Heart left ventricle (tissue), 16 donors: Measurements from ENCODE around the gene SAP30L. TPM values are rescaled to one million over a fixed set of nuclear protein-coding genes. Genes with fewer than 3 reads are reported as not detected.

Experiments used
- ATAC-seq, 4 donors: fragments of 200-7000 bp; cut with Tn5 transposase; one replicate each; pipeline ENCODE4 v1.9.1; 2020 to 2022; ENCODE audit warnings: moderate library complexity in 4 of 4, mild to moderate bottlenecking in 3 of 4, moderate number of reproducible peaks in 1 of 4
- DNase-seq, 5 donors: peaks; one replicate each; pipeline ENCODE4 v3.0.0-alpha.2; 2020
- H3K27ac ChIP-seq, 12 donors: fragments of 200-600 bp; sonication (generic) in 4 of 12; one replicate each; pipeline versions ENCODE4 v1.5.0 to v1.8.0; 2016 to 2022; ENCODE audit warnings: mild to moderate bottlenecking in 2 of 12
- H3K27me3 ChIP-seq, 9 donors: fragments of 200-600 bp; sonication (generic) in 2 of 9; one replicate each; pipeline versions ENCODE4 v1.5.1 to v1.8.0; 2016 to 2022; ENCODE audit warnings: mild to moderate bottlenecking in 3 of 9
- H3K36me3 ChIP-seq, 9 donors: fragments of 200-600 bp; sonication (generic) in 2 of 9; one replicate each; pipeline versions ENCODE4 v1.5.0 to v1.8.0; 2018 to 2022; ENCODE audit warnings: mild to moderate bottlenecking in 2 of 9
- H3K4me1 ChIP-seq, 12 donors: fragments of 200-600 bp; sonication (generic) in 4 of 12; one replicate each; pipeline versions ENCODE4 v1.5.0 to v1.8.0; 2016 to 2022; ENCODE audit warnings: mild to moderate bottlenecking in 3 of 12
- H3K4me3 ChIP-seq, 12 donors: fragments of 200-600 bp; sonication (generic) in 4 of 12; one replicate each; pipeline versions ENCODE4 v1.5.0 to v1.8.0; 2017 to 2022; ENCODE audit warnings: mild to moderate bottlenecking in 9 of 12, moderate library complexity in 4 of 12
- H3K9me3 ChIP-seq, 12 donors: fragments of 200-600 bp; sonication (generic) in 4 of 12; one replicate each; pipeline versions ENCODE4 v1.5.0 to v1.8.0; 2016 to 2022; ENCODE audit warnings: mild to moderate bottlenecking in 1 of 12
- POLR2A ChIP-seq, 2 donors: fragments of 450-650 bp; IDR thresholded peaks; one replicate each; pipeline ENCODE4 v1.6.1; 2017; ENCODE audit warnings: antibody characterized with exemption in 2 of 2, mild to moderate bottlenecking in 2 of 2, moderate library complexity in 2 of 2
- WGBS, 4 donors: extraction: QIAGEN DNeasy Blood & Tissue Kit in 2 of 4; methylation state at CpG; one replicate each; pipeline versions ENCODE4 v1.1.5 to v1.1.7; 2013 to 2018; 5-methylcytosine and 5-hydroxymethylcytosine counted together
- intact Hi-C, 10 donors: fragments of 100-400 bp; cut with DNase I; formaldehyde crosslinking; loops; one replicate each; pipeline versions ENCODE4 v1.11.1 to v1.14.2; 2022
- polyA plus RNA-seq, 2 donors: library from polyadenylated mRNA; stranded (reverse); fragments of 200-250 nt; gene quantifications; one replicate each; pipeline ENCODE4 v1.2.3, GENCODE V29; 2013
- total RNA-seq, 9 donors: library from RNA; depleted of rRNA in 2 of 9; stranded (reverse); fragments of >200 nt in 2 of 9; fragmentation: NEBNext Ultra II Directional in 3 of 9; extraction: Animal tissue kit (Norgen Biotek cat#: 25700) in 3 of 9; gene quantifications; one replicate each; pipeline versions ENCODE4 v1.1.0 to v1.2.4, GENCODE V29; 2016 to 2023
- TF ChIP-seq, protein P1 (sequence below), 12 donors: fragments of 200-600 bp; sonication (generic) in 4 of 12; IDR thresholded peaks; one replicate each; pipeline versions ENCODE4 v1.5.0 to v1.8.0; 2018 to 2022; ENCODE audit warnings: antibody characterized with exemption in 12 of 12, mild to moderate bottlenecking in 5 of 12
- donor health status: ischemic (EF 13 %, LVEDD 7.1; RV severe dilation, severe dysfunction).
- donor health status: healthy with polysubstance abuse.
- donor health status: DM: no; HTN: yes; CAD: no.
- donor health status: DM: no; HTN: no; CAD: no.
- donor health status: ischemic (EF 25% LVEDD 6.9; RV normal size, moderate dysfunction).
- donor health status: ischemic (EF 25% LVEDD 5.7; RV mildly dilated, moderate dysfunction).
- donor health status: healthy.
- donor health status: DM: yes; HTN: yes; CAD: no.
- donor health status: ischemic (EF 35%, LVEDD 5.7; RV mildly dilated, moderate dysfunction).
- donor health status: nonischemic (EF 11% LVEDD 7.7; RV severe dilation, severe dysfunction).
- donor health status: DM: yes; HTN: yes; CAD: no.
- donor health status: PGD.
- donor health status: ischemic (EF 29% LVEDD 5.4; RV normal size, mild dysfunction).
- donor health status: nonischemic (EF 23%, LVEDD 6.1; RV moderate dilation, normal function).

SAP30L gene
- total and polyA plus RNA-seq, 11 donors = 19.7 to 55.5 (median 37.4) TPM

DNA sequence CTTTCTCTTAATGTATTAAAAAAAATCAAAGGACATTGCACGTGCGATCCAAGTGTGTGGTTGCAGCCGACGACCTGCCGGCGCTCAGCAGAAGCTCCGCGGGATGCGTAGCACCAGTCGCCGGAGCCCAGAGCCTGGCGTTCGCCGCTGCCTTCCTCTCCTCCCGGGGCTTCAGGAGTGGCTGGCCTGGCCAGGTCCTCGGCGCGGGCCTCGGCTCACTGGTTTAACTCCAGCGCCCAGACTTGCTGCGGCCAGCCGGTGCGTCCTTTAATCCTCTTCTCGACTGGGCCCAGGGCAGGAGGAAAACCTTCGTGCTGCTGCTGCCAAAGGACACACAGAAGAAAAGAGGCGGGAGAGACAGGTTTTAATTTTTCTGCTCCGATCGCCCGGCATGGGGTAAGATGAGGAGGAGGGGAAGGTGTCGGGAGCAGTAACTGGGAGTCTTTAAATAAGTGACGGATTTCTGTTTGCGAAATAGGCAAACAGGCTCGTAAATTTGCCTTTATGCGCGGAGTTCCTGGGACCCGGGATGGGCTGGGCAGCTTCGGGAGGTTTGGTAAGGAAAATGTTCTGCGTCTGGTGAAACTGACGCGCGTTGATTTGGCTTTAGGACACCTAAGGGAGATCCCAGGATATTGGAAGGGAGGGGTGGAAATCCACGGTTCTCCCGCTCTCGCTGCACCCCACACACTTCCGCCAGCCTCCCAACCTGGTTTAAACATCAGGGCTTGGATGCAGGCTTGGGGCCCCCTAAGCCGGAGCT lies 30.0 kb downstream of the SAP30L start:
- WGBS, 4 donors = 2 to 5% (median 5%) methylated on average over 31 to 46 of the region's 46 CpGs
- no peak for TF ChIP-seq POLR2A (IDR thresholded peaks at IDR 0.05)
- TF ChIP-seq, protein P1, sequence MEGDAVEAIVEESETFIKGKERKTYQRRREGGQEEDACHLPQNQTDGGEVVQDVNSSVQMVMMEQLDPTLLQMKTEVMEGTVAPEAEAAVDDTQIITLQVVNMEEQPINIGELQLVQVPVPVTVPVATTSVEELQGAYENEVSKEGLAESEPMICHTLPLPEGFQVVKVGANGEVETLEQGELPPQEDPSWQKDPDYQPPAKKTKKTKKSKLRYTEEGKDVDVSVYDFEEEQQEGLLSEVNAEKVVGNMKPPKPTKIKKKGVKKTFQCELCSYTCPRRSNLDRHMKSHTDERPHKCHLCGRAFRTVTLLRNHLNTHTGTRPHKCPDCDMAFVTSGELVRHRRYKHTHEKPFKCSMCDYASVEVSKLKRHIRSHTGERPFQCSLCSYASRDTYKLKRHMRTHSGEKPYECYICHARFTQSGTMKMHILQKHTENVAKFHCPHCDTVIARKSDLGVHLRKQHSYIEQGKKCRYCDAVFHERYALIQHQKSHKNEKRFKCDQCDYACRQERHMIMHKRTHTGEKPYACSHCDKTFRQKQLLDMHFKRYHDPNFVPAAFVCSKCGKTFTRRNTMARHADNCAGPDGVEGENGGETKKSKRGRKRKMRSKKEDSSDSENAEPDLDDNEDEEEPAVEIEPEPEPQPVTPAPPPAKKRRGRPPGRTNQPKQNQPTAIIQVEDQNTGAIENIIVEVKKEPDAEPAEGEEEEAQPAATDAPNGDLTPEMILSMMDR (IDR thresholded peaks at IDR 0.05) = no peak
- Histone ChIP-seq H3K9me3 (no peaks in the 10 kb centered on the region), H3K27me3 (peaks cover 28 to 100% (median 92%) of the 10 kb centered on the region in 9 donors), H3K4me1 (peaks cover 0 to 78% (median 47%) of the 10 kb centered on the region in 12 donors), H3K4me3 (peak overlapping the region; percentile 34 to 68 (median 60)), H3K36me3 (no peaks in the 10 kb centered on the region), H3K27ac (peak overlapping the region in 10 of 12 donors; percentile 31 to 95 (median 78))
- intact Hi-C loops = loop anchor here in 1 of 10 donors (5.0 kb wide), 1 partner anchor 52 kb away; no protein-coding TSS in a partner anchor
- peak in 1 of 5 donors; percentile 35 for DNase-seq
- ATAC-seq = no peak

DNA sequence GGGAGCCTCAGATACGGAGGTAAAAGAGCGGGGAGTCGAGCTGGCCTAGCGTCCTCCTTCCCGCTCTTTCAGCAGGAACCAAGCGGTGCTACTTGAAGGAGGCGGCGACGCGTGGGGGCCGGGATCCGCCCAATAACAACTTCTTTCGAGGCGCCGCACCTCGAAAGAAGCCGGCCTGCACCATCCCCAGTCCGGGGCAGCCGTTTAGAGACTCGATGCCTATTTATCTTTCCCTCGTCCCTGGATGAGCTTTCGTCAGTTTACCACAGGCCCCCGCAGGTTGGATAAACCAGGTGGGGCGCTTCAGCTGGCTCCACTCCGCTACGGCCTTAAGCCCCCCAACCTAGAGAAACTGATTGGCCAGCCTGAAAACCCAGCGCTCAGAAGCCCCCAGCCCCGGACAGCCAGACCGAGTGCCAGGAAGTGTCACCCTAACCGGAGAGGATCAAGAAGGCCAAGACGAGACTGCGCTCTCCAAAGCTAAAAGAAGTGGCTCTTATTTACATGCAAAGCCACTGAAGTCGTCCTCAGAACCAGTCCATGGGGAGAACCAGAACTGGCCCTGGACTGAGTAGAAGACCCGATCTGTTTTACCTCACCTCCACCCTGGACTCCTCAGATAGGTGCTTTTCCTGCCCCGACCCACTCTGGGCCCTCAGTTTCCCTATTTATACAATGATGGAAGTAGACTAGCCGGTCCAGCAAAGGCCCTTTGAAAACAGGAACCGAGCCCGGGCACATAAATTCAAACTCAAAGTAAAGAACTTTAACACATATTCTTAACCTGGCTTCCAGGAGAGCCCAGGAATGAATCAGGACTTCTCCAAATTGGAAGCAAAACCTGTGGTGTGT lies 30.8 kb downstream of the SAP30L start:
- Histone ChIP-seq H3K4me1 (peaks cover 0 to 72% (median 47%) of the 10 kb centered on the region in 12 donors), H3K4me3 (peak overlapping the region; percentile 34 to 68 (median 60)), H3K36me3 (no peaks in the 10 kb centered on the region), H3K9me3 (no peaks in the 10 kb centered on the region), H3K27ac (peak overlapping the region in 10 of 12 donors; percentile 68 to 95 (median 80)), H3K27me3 (peaks cover 30 to 100% (median 96%) of the 10 kb centered on the region in 9 donors)
- 2 to 5% (median 2%) methylated on average over 29 to 38 of the region's 38 CpGs for whole genome bisulfite sequencing, 4 donors
- no peak for TF ChIP-seq POLR2A (IDR thresholded peaks at IDR 0.05)
- TF ChIP-seq, protein P1 (IDR thresholded peaks at IDR 0.05) = no peak
- intact Hi-C loops = loop anchor here in 1 of 10 donors (5.0 kb wide), 1 partner anchor 51 kb away; no protein-coding TSS in a partner anchor
- no peak for ATAC-seq
- DNase-seq = no peak

GRCh38 chr5:154477382-154478223 lies 31.8 kb downstream of the SAP30L start:
- no peaks in the 10 kb centered on the region for H3K36me3 ChIP-seq
- no peaks in the 10 kb centered on the region for H3K9me3 ChIP-seq
- TF ChIP-seq POLR2A (IDR thresholded peaks at IDR 0.05) = peak in 1 of 2 donors; percentile 83
- TF ChIP-seq, protein P1 (IDR thresholded peaks at IDR 0.05) = no peak
- peaks cover 0 to 71% (median 47%) of the 10 kb centered on the region in 12 donors for H3K4me1 ChIP-seq
- H3K4me3 ChIP-seq = peak overlapping the region; percentile 34 to 68 (median 60)
- WGBS, 4 donors = 1 to 2% (median 1%) methylated on average over 26 to 68 of the region's 68 CpGs
- peak; percentile 45 to 63 (median 57) for ATAC-seq
- H3K27me3 ChIP-seq = peaks cover 34 to 100% (median 97%) of the 10 kb centered on the region in 9 donors
- H3K27ac ChIP-seq = peak overlapping the region in 11 of 12 donors; percentile 57 to 95 (median 78)
- intact Hi-C loops = loop anchor here in 1 of 10 donors (5.0 kb wide), 1 partner anchor 50 kb away; no protein-coding TSS in a partner anchor
- DNase-seq = peak in 1 of 5 donors; percentile 31
